Epithelial cell of proximal tubule (primary cell): ENCODE measurements around the gene FOXN4. TPM values are rescaled to one million over a fixed set of nuclear protein-coding genes. Genes with fewer than 3 reads are reported as not detected.

Experiments
- DNase-seq: peaks from one replicate; pipeline ENCODE4 v3.0.0-alpha.2; 2011; ENCODE audit warnings: low read depth
- H3K4me3 ChIP-seq: 2 replicates; pipeline ENCODE4 v1.5.1; 2011; ENCODE audit warnings: low read depth, mild to moderate bottlenecking, low read length
- CTCF ChIP-seq: conservative IDR thresholded peaks from 2 replicates; pipeline ENCODE4 v1.5.1; 2012; ENCODE audit warnings: low read depth, mild to moderate bottlenecking, low read length
- total RNA-seq: library from RNA; depleted of rRNA; stranded (reverse); fragments of >200 nt; gene quantifications from 2 replicates; pipeline ENCODE4 v1.2.3, GENCODE V29; 2015

FOXN4 gene
- total RNA-seq, 1 donor from 2014 or later = not detected

DNA sequence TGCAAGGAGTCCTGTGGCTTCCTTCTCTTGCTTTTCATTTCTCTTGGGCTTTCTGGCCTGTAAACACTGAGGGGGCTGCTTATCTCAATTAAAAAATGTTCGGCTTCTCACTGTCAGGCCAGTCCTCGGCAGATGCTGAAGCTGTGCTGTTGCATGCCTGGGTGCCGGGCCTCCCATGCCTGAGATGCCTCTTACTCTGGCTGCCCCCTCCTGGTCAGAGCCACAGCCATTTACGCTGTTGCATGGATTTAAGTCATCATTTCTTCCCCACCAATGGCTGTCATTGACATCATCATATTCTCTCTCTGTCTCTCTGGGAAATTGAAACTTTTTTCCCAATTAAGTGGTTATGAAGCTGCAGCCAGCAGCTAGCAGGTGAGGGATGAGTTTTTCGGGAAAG lies 53.7 kb downstream of the FOXN4 start:
- DNase-seq = no peak
- TF ChIP-seq CTCF = peak; percentile 19
- no peak overlapping the region for H3K4me3 ChIP-seq

- TF ChIP-seq CTCF = no peak
- no peak overlapping the region for H3K4me3 ChIP-seq
- no peak for DNase-seq
Observed at GRCh38 chr12:109253913-109254544, 55.1 kb downstream of the FOXN4 start.

GRCh38 chr12:109252799-109253198 lies 56.3 kb downstream of the FOXN4 start:
- no peak overlapping the region for H3K4me3 ChIP-seq
- no peak for DNase-seq
- TF ChIP-seq CTCF = no peak

- H3K4me3 ChIP-seq = no peak overlapping the region
- TF ChIP-seq CTCF = no peak
- DNase-seq = no peak
Observed at GRCh38 chr12:109250523-109250922, 58.6 kb downstream of the FOXN4 start.

GRCh38 chr12:109247831-109248654 lies 61.0 kb downstream of the FOXN4 start:
- H3K4me3 ChIP-seq = no peak overlapping the region
- DNase-seq = peak; percentile 15
- no peak for TF ChIP-seq CTCF

- no peak for TF ChIP-seq CTCF
- no peak for DNase-seq
- H3K4me3 ChIP-seq = no peak overlapping the region
Observed at GRCh38 chr12:109246221-109246620, 62.9 kb downstream of the FOXN4 start.
